SKM-1 (cell line): ENCODE results near the gene ZNF423.

Experiments used
- DNase-seq: peaks from one replicate; lab custom pipeline; 2025; ENCODE audit not compliant: unreplicated experiment; lab: John Stamatoyannopoulos, UW

Gene ZNF423

GRCh38 chr16:49826515-49826914 lies 29.4 kb downstream of the ZNF423 start:
- DNase-seq: no peak

- no peak for DNase-seq
Observed at GRCh38 chr16:49825041-49825440, 30.9 kb downstream of the ZNF423 start.

DNA sequence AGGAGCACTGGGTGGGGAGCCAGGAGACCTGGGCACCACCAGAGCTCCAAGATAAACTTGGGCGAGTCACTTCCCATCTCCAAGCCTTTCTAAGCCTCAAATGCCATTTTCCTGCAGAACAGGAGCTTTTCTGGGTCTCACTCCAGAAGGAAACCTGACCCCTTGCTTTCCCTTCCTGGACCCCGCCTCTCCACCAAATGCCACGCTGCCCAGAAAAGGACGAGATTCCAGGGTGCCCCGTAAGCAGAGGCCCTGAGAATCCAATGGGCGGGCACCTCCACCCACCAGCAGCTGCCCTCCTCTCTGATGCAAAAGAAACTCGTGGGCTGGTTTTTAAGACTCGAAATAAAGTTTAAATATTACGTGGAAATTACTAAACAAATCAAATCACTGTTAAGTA lies 31.3 kb downstream of the ZNF423 start:
- no peak for DNase-seq

DNA sequence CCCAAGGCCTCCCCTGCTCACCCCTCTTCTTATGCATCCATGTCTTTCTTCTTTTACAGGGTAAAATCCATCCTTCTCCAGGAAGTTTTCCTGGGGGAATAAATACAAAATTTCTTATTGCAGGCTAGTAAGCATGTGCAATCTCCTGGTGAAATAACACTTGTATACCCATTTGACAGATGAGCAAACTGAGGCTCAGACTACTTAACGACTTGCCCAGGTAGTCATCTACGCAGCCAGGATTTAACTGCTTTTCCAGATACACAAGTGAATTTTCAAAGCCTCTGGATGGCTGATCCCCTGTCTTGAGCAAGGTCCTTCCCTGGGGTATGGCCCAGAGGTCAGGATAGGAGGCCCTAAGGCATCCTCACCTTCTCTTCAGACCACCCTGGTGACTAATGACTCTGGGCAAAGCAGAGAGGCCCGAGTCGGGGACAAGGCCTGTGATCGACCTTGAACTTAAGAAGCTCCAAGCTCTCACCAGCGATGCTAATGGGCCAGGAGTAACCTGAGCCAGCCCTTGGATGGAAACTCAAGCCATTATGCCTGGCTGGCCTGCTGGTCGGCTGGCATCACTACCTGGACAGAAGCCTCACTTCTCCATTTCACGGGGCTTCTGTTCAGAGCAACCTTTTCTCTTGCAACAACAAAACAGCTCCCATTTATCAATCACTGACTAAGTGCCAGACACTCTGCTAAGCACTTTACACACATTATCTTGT lies 33.1 kb downstream of the ZNF423 start:
- no peak for DNase-seq

DNA sequence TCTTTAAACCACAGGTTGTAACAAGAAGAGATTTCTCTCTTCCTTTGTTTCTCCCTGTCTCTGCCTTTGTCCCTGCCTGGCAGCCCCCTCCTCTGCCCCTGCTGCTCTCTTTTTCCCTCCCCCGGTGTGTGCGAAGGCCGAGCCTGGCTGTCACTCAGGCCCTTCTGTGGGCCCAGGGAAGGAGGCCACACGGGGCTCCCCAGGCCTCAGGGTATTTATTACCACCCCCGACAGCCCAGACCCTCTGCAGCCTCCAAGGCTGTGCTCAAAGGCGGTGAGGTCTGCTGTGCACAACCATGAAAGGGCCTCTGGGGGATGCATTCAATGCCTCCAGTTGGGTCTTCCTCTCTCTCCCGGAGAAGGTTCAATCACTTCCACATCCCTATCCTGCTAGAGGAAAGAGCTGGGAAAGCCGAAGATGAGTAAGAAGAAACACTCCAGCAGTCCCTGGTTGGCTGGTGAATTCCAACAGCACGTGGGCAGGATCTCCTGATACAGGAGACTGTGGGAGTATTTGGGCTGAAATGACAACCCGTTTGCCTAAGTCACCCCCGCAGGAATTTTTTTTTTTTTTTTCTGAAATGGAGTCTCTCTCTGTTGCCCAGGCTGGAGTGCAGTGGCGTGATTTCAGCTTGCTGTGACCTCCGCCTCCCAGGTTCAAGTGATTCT lies 34.2 kb downstream of the ZNF423 start:
- DNase-seq: no peak

DNA sequence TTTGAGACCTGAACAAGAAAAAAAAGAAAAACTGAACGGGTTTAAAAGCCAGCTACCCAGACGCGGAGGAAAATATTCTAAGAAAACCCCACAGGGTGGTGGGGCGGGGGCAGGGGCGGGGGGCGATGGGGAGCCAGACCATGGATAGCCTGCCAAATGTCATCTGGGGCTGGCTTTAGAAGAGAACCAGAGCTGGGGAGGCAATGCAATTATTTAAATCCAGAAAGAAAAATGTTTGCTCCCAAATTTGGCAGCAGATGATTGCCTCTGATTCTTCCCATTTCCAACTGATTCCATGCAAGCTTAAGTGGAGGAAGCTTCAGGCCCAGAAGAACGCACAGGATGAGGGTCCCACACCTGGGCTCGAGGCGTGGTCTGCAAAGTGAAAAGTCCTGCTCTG lies 34.8 kb downstream of the ZNF423 start:
- no peak for DNase-seq

- DNase-seq: no peak
Observed at GRCh38 chr16:49817754-49818507, 38.0 kb downstream of the ZNF423 start.

GRCh38 chr16:49816875-49817274 lies 39.0 kb downstream of the ZNF423 start:
- DNase-seq: no peak

DNA sequence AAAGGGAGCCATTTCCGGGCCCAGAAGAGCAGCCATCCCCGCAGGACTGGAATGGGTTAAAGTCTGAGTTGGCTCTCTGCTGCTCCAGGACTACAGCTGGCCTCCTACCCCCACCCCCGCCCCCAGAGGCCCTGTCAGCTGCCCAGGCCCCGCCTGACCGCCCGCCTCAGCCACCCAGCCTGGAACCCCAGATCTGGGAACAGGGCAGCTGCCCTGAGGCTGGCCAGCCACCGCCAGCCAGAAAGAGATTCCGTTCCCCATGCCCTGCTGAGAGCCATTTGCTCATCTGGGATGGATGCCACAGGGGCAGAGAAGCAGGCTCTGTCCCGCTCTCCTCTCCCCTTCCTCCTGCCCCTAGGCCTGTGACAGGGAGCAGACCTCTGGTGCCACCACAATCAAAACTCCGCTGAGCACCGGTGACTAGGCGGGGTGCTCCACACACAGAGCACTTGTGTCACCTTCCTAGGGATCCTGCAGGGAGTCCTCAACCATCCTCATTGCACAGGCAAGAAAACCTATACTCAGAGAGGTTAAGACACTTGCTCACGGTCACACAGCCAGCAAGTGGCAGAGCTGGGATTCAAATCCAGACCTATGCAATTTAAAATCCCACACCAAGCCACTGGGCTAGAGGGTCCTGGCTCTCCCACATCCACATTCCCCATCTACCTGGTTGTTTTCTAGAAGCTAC lies 44.1 kb downstream of the ZNF423 start:
- DNase-seq: no peak

DNA sequence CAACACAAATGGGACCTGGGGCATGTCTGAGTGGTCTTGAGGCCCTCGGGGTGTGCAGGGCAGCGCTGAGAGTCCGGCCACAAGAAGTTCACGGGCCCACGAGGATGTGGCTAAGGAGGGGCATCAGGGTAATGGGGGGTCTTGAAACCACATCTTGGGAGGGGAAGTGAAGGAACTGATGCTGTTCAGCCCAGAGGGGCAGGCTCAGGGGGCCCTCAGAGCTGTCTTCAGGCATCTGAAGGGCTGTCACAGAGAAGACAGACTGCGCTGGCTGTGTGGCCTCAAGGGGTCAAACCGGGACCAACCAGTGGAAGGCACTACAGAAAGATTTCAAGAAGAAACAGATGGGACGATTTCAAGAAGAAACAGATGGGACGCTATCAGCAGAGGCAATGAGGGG lies 45.1 kb downstream of the ZNF423 start:
- DNase-seq: no peak

- DNase-seq: no peak
Observed at GRCh38 chr16:49809561-49809960, 46.4 kb downstream of the ZNF423 start.

GRCh38 chr16:49809062-49809461 lies 46.9 kb downstream of the ZNF423 start:
- no peak for DNase-seq

DNA sequence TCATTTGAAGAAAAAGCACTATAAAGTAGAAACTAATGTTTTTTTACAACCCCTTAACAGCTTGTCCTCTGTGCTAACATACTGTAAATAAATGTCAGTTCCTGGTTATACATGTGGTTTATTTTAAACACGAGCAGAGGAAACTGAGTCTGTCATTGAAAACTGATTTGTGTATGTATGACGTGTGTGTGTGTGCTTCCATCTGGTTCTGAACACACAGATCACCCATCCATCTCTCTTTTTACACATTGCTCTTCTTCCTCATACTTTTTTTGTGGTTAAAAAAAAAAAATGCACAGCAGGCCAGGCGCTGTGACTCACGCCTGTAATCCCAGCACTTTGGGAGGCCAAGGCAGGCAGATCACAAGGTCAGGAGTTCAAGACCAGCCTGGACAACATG lies 49.5 kb downstream of the ZNF423 start:
- DNase-seq: no peak

DNA sequence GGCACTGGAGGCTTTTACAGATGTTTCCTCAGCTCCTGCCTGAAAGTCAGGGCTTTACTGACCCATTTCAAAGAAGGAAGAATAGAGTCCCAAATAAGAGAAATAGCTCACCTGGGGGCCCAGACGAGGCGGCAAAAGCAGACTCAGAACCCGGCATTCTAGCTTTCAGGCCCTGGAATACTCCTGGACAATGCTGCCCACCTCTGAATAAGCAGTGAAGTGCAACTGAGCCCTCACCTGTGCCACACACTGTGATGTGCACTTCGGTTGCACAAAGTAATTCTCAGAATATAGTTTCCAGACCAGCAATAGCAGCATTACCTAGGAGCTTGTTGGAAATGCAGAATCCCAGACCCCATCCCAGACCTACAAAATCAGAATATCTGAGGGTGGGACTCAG lies 54.6 kb downstream of the ZNF423 start:
- no peak for DNase-seq

GRCh38 chr16:49800876-49801275 lies 55.0 kb downstream of the ZNF423 start:
- DNase-seq: peak; percentile 40

GRCh38 chr16:49800441-49800840 lies 55.5 kb downstream of the ZNF423 start:
- DNase-seq: no peak

DNA sequence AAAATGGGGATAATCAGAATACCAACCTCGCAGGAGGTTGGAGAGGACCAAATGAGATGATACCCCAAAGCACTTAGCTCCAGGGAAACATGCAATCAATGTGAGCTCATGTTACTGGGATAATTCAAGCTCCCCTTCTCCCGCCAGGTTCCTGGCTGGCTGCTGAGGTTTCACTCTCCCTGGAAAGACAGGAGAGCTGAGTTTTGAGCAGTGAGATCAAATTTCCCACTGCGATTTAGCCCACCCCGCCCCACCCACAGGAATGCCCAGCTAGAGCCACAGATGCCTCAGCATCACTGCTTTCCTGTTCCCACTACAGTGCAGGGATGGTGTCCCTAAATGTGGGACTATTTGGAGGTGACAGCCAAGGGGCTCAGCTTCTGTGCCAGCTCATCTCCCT lies 56.7 kb downstream of the ZNF423 start:
- DNase-seq: no peak

GRCh38 chr16:49795513-49795912 lies 60.4 kb downstream of the ZNF423 start:
- DNase-seq: no peak

GRCh38 chr16:49793244-49793643 lies 62.7 kb downstream of the ZNF423 start:
- no peak for DNase-seq

DNA sequence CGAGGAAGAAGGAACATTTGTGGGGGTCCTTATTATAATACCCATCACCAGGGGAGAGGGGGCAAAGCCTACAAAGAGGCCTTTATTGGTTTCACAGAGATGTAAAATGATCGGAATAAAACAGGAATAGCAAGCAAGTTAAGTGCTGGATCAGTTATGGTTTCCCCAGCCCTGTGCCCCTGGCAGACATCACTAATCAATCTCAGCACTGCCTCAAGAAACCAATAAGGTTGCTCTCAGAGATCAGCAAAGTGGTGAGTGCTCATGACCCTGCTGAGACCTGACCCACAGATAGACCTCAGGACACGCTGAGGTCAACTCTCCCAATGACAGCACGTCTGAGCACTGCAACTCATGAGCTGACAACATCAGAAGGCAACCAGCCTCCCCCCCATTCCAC lies 66.3 kb downstream of the ZNF423 start:
- no peak for DNase-seq

DNA sequence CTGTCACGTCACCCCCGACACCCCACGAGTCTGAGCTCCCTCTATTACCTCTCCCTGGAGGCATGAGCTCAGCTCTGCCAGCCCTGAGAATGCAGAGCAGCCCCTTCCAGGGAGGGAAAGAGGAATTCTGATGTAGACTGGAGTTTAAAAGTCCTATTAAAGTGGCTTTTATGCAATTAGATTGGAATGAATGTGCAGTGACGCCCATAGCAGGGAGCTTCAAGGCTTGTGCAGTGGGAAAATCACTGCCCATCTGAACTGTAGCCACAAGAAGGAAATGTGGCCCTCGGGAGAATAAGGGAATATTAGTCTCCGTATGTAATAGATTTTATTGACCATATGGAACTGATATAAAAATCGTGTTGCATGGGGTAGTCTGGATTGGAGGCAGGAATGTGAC lies 66.9 kb downstream of the ZNF423 start:
- no peak for DNase-seq

GRCh38 chr16:49788572-49788971 lies 67.3 kb downstream of the ZNF423 start:
- no peak for DNase-seq
